Esophagus mucosa (tissue), 1 donor: ENCODE measurements around the gene KCNT2. TPM values are rescaled to one million over a fixed set of nuclear protein-coding genes. Genes with fewer than 3 reads are reported as not detected.
"Not testable (repeated sequence)": the region's sequence is repeated elsewhere in the genome, so short reads cannot be mapped to it uniquely, and the experiment has no call there.

Source experiments
- ATAC-seq: fragments of 200-7000 bp; cut with Tn5 transposase; one replicate; pipeline ENCODE4 v1.9.1; 2020
- total RNA-seq: library from RNA; stranded (reverse); gene quantifications from one replicate; pipeline ENCODE4 v1.2.4, GENCODE V29; 2023
- donor health status: DM: yes; HTN: yes; CAD: no.

Gene KCNT2
- total RNA-seq, 1 donor from 2014 or later = 0.20 TPM

GRCh38 chr1:196513821-196514220 is 94.4 kb downstream of the KCNT2 start:
- no peak for ATAC-seq

- no peak for ATAC-seq
Observed at GRCh38 chr1:196510451-196510850, 97.8 kb downstream of the KCNT2 start.

- ATAC-seq = not testable (repeated sequence)
Observed at GRCh38 chr1:196504224-196504623, 104.0 kb downstream of the KCNT2 start.

- no peak for ATAC-seq
Observed at GRCh38 chr1:196502437-196502836, 105.8 kb downstream of the KCNT2 start.

- ATAC-seq = no peak
Observed at GRCh38 chr1:196501760-196502428, 106.3 kb downstream of the KCNT2 start.

- ATAC-seq = no peak
Observed at GRCh38 chr1:196497817-196498216, 110.4 kb downstream of the KCNT2 start.

- ATAC-seq = no peak
Observed at GRCh38 chr1:196494766-196495165, 113.5 kb downstream of the KCNT2 start.

- no peak for ATAC-seq
Observed at GRCh38 chr1:196493881-196494280, 114.4 kb downstream of the KCNT2 start.

GRCh38 chr1:196488579-196488978 is 119.7 kb downstream of the KCNT2 start:
- no peak for ATAC-seq

- no peak for ATAC-seq
Observed at GRCh38 chr1:196486346-196486745, 121.9 kb downstream of the KCNT2 start.

GRCh38 chr1:196481616-196482015 is 126.6 kb downstream of the KCNT2 start:
- no peak for ATAC-seq

- no peak for ATAC-seq
Observed at GRCh38 chr1:196477262-196477661, 131.0 kb downstream of the KCNT2 start.

GRCh38 chr1:196467230-196467925 is 140.9 kb downstream of the KCNT2 start:
- no peak for ATAC-seq

GRCh38 chr1:196466654-196467053 is 141.6 kb downstream of the KCNT2 start:
- ATAC-seq = no peak

GRCh38 chr1:196466166-196466565 is 142.1 kb downstream of the KCNT2 start:
- ATAC-seq = no peak

GRCh38 chr1:196464480-196464941 is 143.7 kb downstream of the KCNT2 start:
- no peak for ATAC-seq

GRCh38 chr1:196462086-196462485 is 146.2 kb downstream of the KCNT2 start:
- ATAC-seq = no peak

- ATAC-seq = no peak
Observed at GRCh38 chr1:196461521-196461920, 146.7 kb downstream of the KCNT2 start.

GRCh38 chr1:196459383-196459782 is 148.9 kb downstream of the KCNT2 start:
- no peak for ATAC-seq

GRCh38 chr1:196454792-196455191 is 153.4 kb downstream of the KCNT2 start:
- ATAC-seq = no peak

GRCh38 chr1:196451103-196451502 is 157.1 kb downstream of the KCNT2 start:
- ATAC-seq = no peak

GRCh38 chr1:196450143-196451095 is 157.8 kb downstream of the KCNT2 start:
- ATAC-seq = no peak

- ATAC-seq = no peak
Observed at GRCh38 chr1:196449460-196449859, 158.8 kb downstream of the KCNT2 start.
